Measurements from ENCODE around the gene MAGEB6. TPM values are rescaled to one million over a fixed set of nuclear protein-coding genes. Genes with fewer than 3 reads are reported as not detected.

The MAGEB6 gene
- total RNA-seq, 1 experiment from 2014 or later, result not detected

DNA sequence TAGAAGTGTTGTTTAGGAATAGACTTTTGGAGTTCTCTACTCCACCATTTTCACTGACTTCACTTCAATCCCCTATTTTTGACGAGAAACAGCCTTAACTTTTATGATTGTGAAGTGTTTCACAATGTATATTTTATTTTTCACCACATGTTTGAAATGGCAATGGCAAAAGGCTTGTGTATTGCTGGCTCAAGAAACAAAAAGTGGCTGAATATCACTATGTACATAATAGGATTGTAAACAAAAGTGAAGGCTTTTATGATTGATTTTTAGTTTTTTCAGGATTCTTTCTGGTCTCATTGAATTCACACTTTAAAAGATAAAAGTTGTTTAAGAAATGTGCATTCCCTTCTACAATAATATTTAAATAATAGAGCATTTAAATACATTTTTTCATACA, 41.9 kb downstream of the MAGEB6 start:
- H3K4me1 ChIP-seq (ENCODE audit: low read length), result no peaks in the 10 kb centered on the region
- DNase-seq, result no peak
- H3K27ac ChIP-seq (ENCODE audit: low read length), result no peak overlapping the region
- no peaks in the 10 kb centered on the region for H3K79me2 ChIP-seq (ENCODE audit: low read length)
- no peak overlapping the region for H3K4me3 ChIP-seq (ENCODE audit: low read length)
- no peaks in the 10 kb centered on the region for H3K36me3 ChIP-seq (ENCODE audit: insufficient read depth, low read length)
- H4K20me1 ChIP-seq (ENCODE audit: insufficient read depth, low read depth, low read length), result no peaks in the 10 kb centered on the region
- no peak overlapping the region for H3K9ac ChIP-seq (ENCODE audit: low read length)
- no peak overlapping the region for H2AFZ ChIP-seq (ENCODE audit: low read length)
- H3K9me3 ChIP-seq (ENCODE audit: low read length), result peaks cover 21% of the 10 kb centered on the region
- H3K27me3 ChIP-seq (ENCODE audit: low read length), result no peaks in the 10 kb centered on the region
- H3K4me2 ChIP-seq (ENCODE audit: low read depth, low read length, poor library complexity, severe bottlenecking), result no peak overlapping the region
- no peaks in the 10 kb centered on the region for H3K9me2 ChIP-seq (replicated peaks; ENCODE audit: insufficient read depth, low read length)

Other genes with a start within 250 kb of the MAGEB6 start
- gene MAGEB18, start 54.1 kb upstream of the MAGEB6 start, total RNA-seq (2014; rRNA removed; shearing (Covaris generic); ENCODE audit: low replicate concordance), result not detected in 2 replicates
- gene MAGEB6B, start 31.8 kb upstream of the MAGEB6 start, total RNA-seq (2014; rRNA removed; shearing (Covaris generic); ENCODE audit: low replicate concordance), result not detected in 2 replicates
- gene MAGEB5, start 23.7 kb downstream of the MAGEB6 start, total RNA-seq (2014; rRNA removed; shearing (Covaris generic); ENCODE audit: low replicate concordance), result not detected in 2 replicates